Putamen (tissue), 1 donor: ENCODE measurements around the gene NR2C1.
"Not testable (repeated sequence)": the region's sequence is repeated elsewhere in the genome, so short reads cannot be mapped to it uniquely, and the experiment has no call there.

Source experiments
- DNase-seq: peaks from one replicate; pipeline ENCODE4 v3.0.0-alpha.2; 2016; ENCODE audit warnings: low spot score

Gene NR2C1

GRCh38 chr12:95072900-95073697 is at the start of gene NR2C1:
Gene NR2C1 (minus strand): TSS chr12:95073618. CDS start chr12:95067384, 6,234 bp downstream.
- peak; percentile 95 for DNase-seq

- no peak for DNase-seq
Measured at GRCh38 chr12:95118788-95119179, 45.4 kb upstream of the NR2C1 start.

GRCh38 chr12:95118138-95118787 is 44.8 kb upstream of the NR2C1 start:
- DNase-seq = no peak

GRCh38 chr12:95117178-95117599 is 43.8 kb upstream of the NR2C1 start:
- DNase-seq = peak; percentile 63

- no peak for DNase-seq
Measured at GRCh38 chr12:95116773-95117172, 43.4 kb upstream of the NR2C1 start.

- DNase-seq = no peak
Measured at GRCh38 chr12:95116341-95116740, 42.9 kb upstream of the NR2C1 start.

GRCh38 chr12:95115641-95116040 is 42.2 kb upstream of the NR2C1 start:
- DNase-seq = no peak

- DNase-seq = no peak
Measured at GRCh38 chr12:95114766-95115405, 41.5 kb upstream of the NR2C1 start.

GRCh38 chr12:95107362-95107761 is 33.9 kb upstream of the NR2C1 start:
- no peak for DNase-seq

GRCh38 chr12:95105540-95105939 is 32.1 kb upstream of the NR2C1 start:
- no peak for DNase-seq

- DNase-seq = no peak
Measured at GRCh38 chr12:95104919-95105452, 31.6 kb upstream of the NR2C1 start.

GRCh38 chr12:95102916-95103671 is 29.7 kb upstream of the NR2C1 start:
- DNase-seq = no peak

- not testable (repeated sequence) for DNase-seq
Measured at GRCh38 chr12:95101957-95102356, 28.5 kb upstream of the NR2C1 start.

- no peak for DNase-seq
Measured at GRCh38 chr12:95100264-95101190, 27.1 kb upstream of the NR2C1 start.

- DNase-seq = no peak
Measured at GRCh38 chr12:95099270-95099790, 25.9 kb upstream of the NR2C1 start.

GRCh38 chr12:95096852-95097251 is 23.4 kb upstream of the NR2C1 start:
- DNase-seq = no peak

- DNase-seq = no peak
Measured at GRCh38 chr12:95096378-95096777, 23.0 kb upstream of the NR2C1 start.

- DNase-seq = not testable (repeated sequence)
Measured at GRCh38 chr12:95095866-95096265, 22.4 kb upstream of the NR2C1 start.

GRCh38 chr12:95089462-95089861 is 16.0 kb upstream of the NR2C1 start:
- no peak for DNase-seq

GRCh38 chr12:95088379-95088778 is 15.0 kb upstream of the NR2C1 start:
- DNase-seq = no peak

GRCh38 chr12:95085612-95086011 is 12.2 kb upstream of the NR2C1 start:
- DNase-seq = no peak
